Stimulated activated CD4-positive, alpha-beta T cell treated with anti-CD3 and anti-CD28 coated beads, Interleukin-4, amount 100 ng/mL, for 4 hours (primary cell): Measurements from ENCODE around the gene RALA.
A peak's percentile ranks its signal among the peaks of the same experiment; 100 is the strongest.

ENCODE experiments used
- DNase-seq, 2 experiments: peaks; one replicate each; pipeline ENCODE4 v3.0.0-alpha.2; 2020

RALA gene

GRCh38 chr7:39614299-39614698 is 9.1 kb upstream of the RALA start:
- DNase-seq = no peak

- no peak for DNase-seq
Observed at GRCh38 chr7:39615350-39615975, 7.9 kb upstream of the RALA start.

- DNase-seq = no peak
Observed at GRCh38 chr7:39616138-39616537, 7.2 kb upstream of the RALA start.

GRCh38 chr7:39617005-39617404 is 6.4 kb upstream of the RALA start:
- no peak for DNase-seq

- no peak for DNase-seq
Observed at GRCh38 chr7:39618868-39619267, 4.5 kb upstream of the RALA start.

GRCh38 chr7:39620486-39620885 is 2.9 kb upstream of the RALA start:
- DNase-seq = no peak

- DNase-seq = no peak
Observed at GRCh38 chr7:39621261-39621660, 2.1 kb upstream of the RALA start.

- no peak for DNase-seq
Observed at GRCh38 chr7:39621784-39622411, 1.5 kb upstream of the RALA start.

GRCh38 chr7:39622609-39623008 is 763 bp upstream of the RALA start:
- no peak for DNase-seq

GRCh38 chr7:39623732-39624441 is 515 bp downstream of the RALA start:
- DNase-seq = peak in 1 of 2 experiments; percentile 11

GRCh38 chr7:39624442-39624807 is 1.1 kb downstream of the RALA start:
- peak in 1 of 2 experiments; percentile 17 for DNase-seq

GRCh38 chr7:39624935-39625694 is 1.7 kb downstream of the RALA start:
- DNase-seq = no peak

GRCh38 chr7:39631736-39632308 is 8.4 kb downstream of the RALA start:
- no peak for DNase-seq

GRCh38 chr7:39633563-39634477 is 10.4 kb downstream of the RALA start:
- peak in 1 of 2 experiments; percentile 3 for DNase-seq

GRCh38 chr7:39634478-39634805 is 11.1 kb downstream of the RALA start:
- DNase-seq = no peak

GRCh38 chr7:39637400-39637799 is 14.0 kb downstream of the RALA start:
- no peak for DNase-seq

- no peak for DNase-seq
Observed at GRCh38 chr7:39637963-39638485, 14.7 kb downstream of the RALA start.

- no peak for DNase-seq
Observed at GRCh38 chr7:39642896-39643295, 19.5 kb downstream of the RALA start.

GRCh38 chr7:39644170-39644569 is 20.8 kb downstream of the RALA start:
- DNase-seq = no peak

GRCh38 chr7:39645482-39646407 is 22.4 kb downstream of the RALA start:
- no peak for DNase-seq

- no peak for DNase-seq
Observed at GRCh38 chr7:39647816-39648215, 24.4 kb downstream of the RALA start.
